ENCODE measurements around the gene SOX14. TPM values are rescaled to one million over a fixed set of nuclear protein-coding genes. Genes with fewer than 3 reads are reported as not detected.

Gene SOX14
- total RNA-seq, 1 donor from 2014 or later: not detected

DNA sequence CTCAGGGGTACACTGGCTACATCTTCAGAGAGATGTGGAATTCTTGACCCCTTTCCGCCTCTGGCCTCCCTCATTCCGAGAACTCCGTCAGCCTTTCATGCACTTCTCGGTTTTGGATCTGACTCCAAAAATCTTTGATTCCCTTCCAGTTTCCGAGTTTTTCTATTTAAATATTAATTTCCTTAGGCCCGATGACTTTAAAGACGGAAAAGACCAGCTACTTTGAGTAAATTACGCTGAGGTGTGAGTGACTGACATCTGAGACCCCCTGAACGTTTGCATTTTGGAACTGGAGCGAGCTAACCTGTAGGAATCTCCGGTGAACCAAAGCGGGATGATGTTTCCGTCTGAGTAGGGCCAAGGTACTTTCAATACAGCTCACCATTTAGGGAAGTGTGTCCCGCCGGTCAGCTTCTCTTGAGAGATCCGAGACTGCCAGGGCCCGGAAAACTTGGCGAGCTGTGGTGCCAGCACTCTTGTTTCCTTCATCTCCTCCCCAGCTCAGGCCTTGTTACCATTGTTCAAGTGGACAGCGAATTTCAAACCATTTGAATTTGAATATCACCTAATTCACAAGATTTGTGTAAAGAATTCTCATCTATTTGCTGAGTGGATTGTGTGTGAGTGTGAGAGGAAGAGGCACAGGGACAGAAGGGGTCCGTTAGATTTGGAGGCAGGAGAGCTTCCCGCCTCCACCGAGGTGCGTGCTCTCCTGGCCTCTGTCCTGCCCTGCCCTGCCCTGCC lies 5.4 kb downstream of the SOX14 start:
- Histone ChIP-seq H3K27me3 (ENCODE audit: low read depth) (peaks cover 100% of the 10 kb centered on the region), H3K4me1 (peaks cover 55% of the 10 kb centered on the region), H3K9me3 (replicated peaks) (no peaks in the 10 kb centered on the region), H3K27ac (replicated peaks) (no peak overlapping the region), H3K4me3 (peak overlapping the region; percentile 47), H3K36me3 (no peaks in the 10 kb centered on the region)
- no peak for DNase-seq
- TF ChIP-seq, protein P1, sequence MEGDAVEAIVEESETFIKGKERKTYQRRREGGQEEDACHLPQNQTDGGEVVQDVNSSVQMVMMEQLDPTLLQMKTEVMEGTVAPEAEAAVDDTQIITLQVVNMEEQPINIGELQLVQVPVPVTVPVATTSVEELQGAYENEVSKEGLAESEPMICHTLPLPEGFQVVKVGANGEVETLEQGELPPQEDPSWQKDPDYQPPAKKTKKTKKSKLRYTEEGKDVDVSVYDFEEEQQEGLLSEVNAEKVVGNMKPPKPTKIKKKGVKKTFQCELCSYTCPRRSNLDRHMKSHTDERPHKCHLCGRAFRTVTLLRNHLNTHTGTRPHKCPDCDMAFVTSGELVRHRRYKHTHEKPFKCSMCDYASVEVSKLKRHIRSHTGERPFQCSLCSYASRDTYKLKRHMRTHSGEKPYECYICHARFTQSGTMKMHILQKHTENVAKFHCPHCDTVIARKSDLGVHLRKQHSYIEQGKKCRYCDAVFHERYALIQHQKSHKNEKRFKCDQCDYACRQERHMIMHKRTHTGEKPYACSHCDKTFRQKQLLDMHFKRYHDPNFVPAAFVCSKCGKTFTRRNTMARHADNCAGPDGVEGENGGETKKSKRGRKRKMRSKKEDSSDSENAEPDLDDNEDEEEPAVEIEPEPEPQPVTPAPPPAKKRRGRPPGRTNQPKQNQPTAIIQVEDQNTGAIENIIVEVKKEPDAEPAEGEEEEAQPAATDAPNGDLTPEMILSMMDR (IDR thresholded peaks at IDR 0.05; ENCODE audit: borderline replicate concordance): no peak
- intact Hi-C loops (cut with micrococcal nuclease): no loop called here

DNA sequence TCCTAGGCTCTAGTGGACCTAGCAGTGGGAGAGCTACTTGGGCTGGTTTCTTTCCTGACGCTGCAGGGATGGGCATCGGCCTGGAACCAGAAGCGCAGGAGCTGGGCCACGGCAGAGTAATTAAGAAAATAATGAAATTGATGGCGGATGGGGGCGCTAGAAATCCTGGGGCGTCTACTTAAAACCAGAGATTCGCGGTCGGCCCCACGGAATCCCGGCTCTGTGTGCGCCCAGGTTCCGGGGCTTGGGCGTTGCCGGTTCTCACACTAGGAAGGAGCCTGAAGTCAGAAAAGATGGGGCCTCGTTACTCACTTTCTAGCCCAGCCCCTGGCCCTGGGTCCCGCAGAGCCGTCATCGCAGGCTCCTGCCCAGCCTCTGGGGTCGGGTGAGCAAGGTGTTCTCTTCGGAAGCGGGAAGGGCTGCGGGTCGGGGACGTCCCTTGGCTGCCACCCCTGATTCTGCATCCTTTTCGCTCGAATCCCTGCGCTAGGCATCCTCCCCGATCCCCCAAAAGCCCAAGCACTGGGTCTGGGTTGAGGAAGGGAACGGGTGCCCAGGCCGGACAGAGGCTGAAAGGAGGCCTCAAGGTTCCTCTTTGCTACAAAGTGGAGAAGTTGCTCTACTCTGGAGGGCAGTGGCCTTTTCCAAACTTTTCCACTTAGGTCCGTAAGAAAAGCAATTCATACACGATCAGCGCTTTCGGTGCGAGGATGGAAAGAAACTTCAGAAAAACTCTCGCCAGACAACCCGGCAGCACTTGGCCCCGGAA lies 6.1 kb downstream of the SOX14 start:
- intact Hi-C loops (cut with micrococcal nuclease): no loop called here
- TF ChIP-seq, protein P1 (IDR thresholded peaks at IDR 0.05; ENCODE audit: borderline replicate concordance): no peak
- H3K27me3 ChIP-seq (ENCODE audit: low read depth): peaks cover 100% of the 10 kb centered on the region
- no peaks in the 10 kb centered on the region for H3K36me3 ChIP-seq
- DNase-seq: no peak
- peaks cover 49% of the 10 kb centered on the region for H3K4me1 ChIP-seq
- H3K27ac ChIP-seq (replicated peaks): no peak overlapping the region
- H3K9me3 ChIP-seq (replicated peaks): no peaks in the 10 kb centered on the region
- peak overlapping the region; percentile 47 for H3K4me3 ChIP-seq

DNA sequence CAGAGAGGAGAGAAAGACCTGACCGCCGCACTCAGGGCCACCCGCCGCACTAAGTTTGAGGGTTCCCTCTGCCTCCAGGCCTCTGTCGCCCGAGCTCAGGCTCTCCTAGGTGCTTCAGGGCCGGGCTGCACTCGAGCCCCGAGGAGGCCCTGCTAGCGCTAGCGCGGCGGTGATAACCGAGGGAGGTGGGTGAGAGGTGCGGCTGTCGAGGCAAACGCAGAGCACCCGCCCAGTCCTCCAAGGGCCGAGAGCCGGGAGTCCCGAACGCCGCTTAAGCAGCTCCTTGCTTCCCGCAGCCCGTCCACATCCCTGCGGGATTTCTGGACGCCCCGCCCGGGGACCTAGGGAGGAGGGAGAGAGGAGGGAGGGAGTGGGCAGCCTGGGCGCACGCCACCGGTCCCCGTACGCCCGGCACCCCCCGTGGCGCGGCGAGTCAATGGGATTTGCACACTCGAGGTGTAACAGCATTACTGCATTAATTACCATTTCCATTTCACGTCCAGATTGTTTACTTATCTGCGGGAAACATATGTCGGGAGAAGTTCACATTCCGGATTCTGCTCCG lies 6.8 kb downstream of the SOX14 start:
- TF ChIP-seq, protein P1 (IDR thresholded peaks at IDR 0.05; ENCODE audit: borderline replicate concordance): no peak
- no peaks in the 10 kb centered on the region for H3K36me3 ChIP-seq
- H3K27me3 ChIP-seq (ENCODE audit: low read depth): peaks cover 100% of the 10 kb centered on the region
- intact Hi-C loops (cut with micrococcal nuclease): no loop called here
- no peaks in the 10 kb centered on the region for H3K9me3 ChIP-seq (replicated peaks)
- H3K27ac ChIP-seq (replicated peaks): no peak overlapping the region
- H3K4me1 ChIP-seq: peaks cover 49% of the 10 kb centered on the region
- DNase-seq: no peak
- H3K4me3 ChIP-seq: peak overlapping the region; percentile 47

DNA sequence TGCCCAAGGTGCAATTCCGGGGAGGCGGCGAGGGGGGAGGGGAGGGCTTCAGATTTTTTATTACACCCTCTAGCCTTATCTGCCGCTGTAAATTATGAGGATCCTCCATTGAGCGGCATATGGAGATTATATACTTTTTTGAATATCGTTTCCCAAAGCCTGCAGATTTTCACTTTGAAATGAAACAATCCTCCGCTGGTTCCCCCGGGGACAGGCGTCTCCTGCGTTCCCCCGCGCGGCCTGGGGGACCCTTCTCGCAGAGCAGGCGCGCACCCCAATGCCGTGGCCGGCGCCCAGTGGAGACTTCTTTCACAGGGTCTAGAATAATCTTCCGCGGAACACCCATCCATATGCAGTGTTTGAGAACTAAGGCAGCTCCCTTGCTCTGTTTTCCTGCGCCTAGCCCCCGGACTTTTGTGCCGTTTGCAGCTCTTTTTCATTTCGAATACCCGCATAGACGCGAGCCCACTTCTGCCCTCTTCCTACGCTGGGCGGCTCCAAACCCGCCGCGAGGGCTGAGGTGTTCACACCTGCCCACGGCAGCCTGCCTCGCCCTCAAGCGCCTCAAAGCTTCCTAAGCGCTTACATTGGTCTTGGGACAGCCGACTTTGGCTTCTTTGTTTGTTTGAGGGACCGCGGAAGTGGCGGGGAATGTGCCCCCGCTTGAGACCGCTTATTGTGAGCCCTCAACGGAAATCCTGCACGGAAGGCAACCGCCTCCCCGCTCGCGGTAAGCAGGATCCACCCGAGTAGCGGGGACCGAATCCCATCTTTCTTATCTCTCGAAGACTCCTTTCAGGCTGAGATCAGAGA lies 7.5 kb downstream of the SOX14 start:
- H3K36me3 ChIP-seq: no peaks in the 10 kb centered on the region
- peaks cover 100% of the 10 kb centered on the region for H3K27me3 ChIP-seq (ENCODE audit: low read depth)
- H3K4me1 ChIP-seq: peaks cover 49% of the 10 kb centered on the region
- H3K27ac ChIP-seq (replicated peaks): no peak overlapping the region
- peak overlapping the region; percentile 47 for H3K4me3 ChIP-seq
- DNase-seq: no peak
- intact Hi-C loops (cut with micrococcal nuclease): no loop called here
- TF ChIP-seq, protein P1 (IDR thresholded peaks at IDR 0.05; ENCODE audit: borderline replicate concordance): no peak
- H3K9me3 ChIP-seq (replicated peaks): no peaks in the 10 kb centered on the region

Measured in left ventricle myocardium inferior (tissue), 1 donor.